ENCODE data around the gene ZNF432. TPM values are rescaled to one million over a fixed set of nuclear protein-coding genes. Genes with fewer than 3 reads are reported as not detected.

The ZNF432 gene
- total and polyA plus RNA-seq, 2 of the 13 experiments (the other 11 are each of a cell fraction or from before 2014, with no cell fraction given), result 4.1 to 8.7 TPM

- TF ChIP-seq ZNF577 (CRISPR knock-in tag; IDR thresholded peaks at IDR 0.05; ENCODE audit: borderline replicate concordance, low read depth) (no peak), PAF1 (CRISPR knock-in tag; IDR thresholded peaks at IDR 0.05) (no peak), ZNF710 (CRISPR knock-in tag; IDR thresholded peaks at IDR 0.05; ENCODE audit: borderline replicate concordance) (peak; percentile 83), ZNF331 (CRISPR knock-in tag; IDR thresholded peaks at IDR 0.05) (peak; percentile 58), ZBTB14 (CRISPR knock-in tag; IDR thresholded peaks at IDR 0.05) (no peak), ZNF143 (CRISPR knock-in tag; IDR thresholded peaks at IDR 0.05) (peak; percentile 74), RBFOX2 (IDR thresholded peaks at IDR 0.05; ENCODE audit: low read depth, low read length) (peak; percentile 92), ZNF570 (CRISPR knock-in tag; IDR thresholded peaks at IDR 0.05; ENCODE audit: borderline replicate concordance) (0 out of 2 replicates have a peak, but pooled peaks have one; percentile 55), ZNF646 (CRISPR knock-in tag; IDR thresholded peaks at IDR 0.05) (no peak), PHF8 (CRISPR knock-in tag; IDR thresholded peaks at IDR 0.05) (peak; percentile 95), TOE1 (CRISPR knock-in tag; IDR thresholded peaks at IDR 0.05) (no peak; the same call in 1 of the 2 replicates), AHDC1 (CRISPR knock-in tag; IDR thresholded peaks at IDR 0.05; ENCODE audit: borderline replicate concordance) (no peak), ZNF670 (CRISPR knock-in tag; IDR thresholded peaks at IDR 0.05; ENCODE audit: borderline replicate concordance) (no peak)
These were observed 20.4 kb downstream of the ZNF432 start, which contains the start of gene ZNF614 (continued) for GRCh38 chr19:52028027-52028779.
